ENCODE data around the gene TFF3.

Gene TFF3

DNA sequence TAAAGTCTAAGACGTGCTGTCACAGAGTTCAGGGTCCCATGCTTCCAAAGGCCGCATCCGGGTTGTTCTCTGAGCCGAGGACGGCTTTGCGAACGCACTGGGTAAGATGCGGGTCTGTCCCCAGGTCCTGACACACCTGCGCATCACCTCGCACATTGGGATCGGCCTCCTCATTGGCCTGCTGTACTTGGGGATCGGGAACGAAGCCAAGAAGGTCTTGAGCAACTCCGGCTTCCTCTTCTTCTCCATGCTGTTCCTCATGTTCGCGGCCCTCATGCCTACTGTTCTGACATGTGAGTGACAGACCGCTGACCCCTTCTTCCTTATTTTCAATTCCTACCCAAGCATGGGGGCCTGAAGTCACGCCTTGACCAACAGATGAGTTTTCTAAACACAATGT, 25.3 kb downstream of the TFF3 start:
- peak; percentile 28 for DNase-seq (ENCODE audit: low spot score)

- no peak for DNase-seq (ENCODE audit: low spot score)
These were observed 26.2 kb downstream of the TFF3 start for GRCh38 chr21:42288962-42289361.

DNA sequence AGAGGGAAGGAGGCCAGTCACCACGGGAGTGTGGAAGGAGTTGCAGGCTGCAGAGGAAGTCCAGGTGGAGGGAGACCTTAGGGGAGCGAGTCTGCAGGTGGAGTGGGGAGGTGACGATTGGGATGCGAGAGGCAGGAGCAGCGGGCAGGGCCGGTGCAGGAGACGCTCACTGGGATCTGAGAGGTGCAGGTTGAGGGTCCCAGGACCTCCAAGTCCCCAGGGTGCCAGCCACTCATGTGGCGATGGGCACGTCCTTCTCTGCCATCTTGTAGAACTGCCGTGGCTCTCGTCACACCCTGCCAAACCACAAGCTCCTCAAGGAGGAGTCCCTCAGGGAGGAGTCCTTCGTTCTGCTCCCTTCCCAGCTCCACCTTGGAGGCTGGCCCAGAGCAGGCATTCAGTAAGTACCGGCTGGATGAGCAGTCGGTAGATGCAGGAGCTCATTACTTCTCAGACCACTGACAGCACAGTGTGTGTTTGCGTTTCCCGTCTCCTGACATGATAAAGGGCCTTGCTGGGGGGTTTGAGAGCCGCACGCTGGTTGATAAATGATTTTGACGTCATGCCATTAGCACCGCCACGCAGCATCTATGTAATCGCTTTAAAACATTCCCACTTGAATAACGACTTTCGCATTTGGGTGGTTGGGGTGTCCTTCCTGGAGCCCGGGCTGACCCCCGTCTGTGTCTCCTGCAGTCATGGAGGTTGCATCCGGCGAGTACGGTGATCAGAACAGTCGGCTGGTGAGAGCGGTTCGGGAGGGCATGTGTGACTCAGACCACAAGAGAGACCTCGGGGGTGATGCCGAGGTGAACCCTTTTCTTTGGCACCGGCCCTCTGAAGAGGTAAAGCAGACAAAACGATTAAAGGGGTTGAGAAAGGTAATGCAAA, 27.8 kb downstream of the TFF3 start:
- no peak for DNase-seq (ENCODE audit: low spot score)

- no peak for DNase-seq (ENCODE audit: low spot score)
These were observed 28.8 kb downstream of the TFF3 start for GRCh38 chr21:42286416-42286815.

GRCh38 chr21:42285569-42286245, 29.5 kb downstream of the TFF3 start:
- DNase-seq (ENCODE audit: low spot score) = no peak

DNA sequence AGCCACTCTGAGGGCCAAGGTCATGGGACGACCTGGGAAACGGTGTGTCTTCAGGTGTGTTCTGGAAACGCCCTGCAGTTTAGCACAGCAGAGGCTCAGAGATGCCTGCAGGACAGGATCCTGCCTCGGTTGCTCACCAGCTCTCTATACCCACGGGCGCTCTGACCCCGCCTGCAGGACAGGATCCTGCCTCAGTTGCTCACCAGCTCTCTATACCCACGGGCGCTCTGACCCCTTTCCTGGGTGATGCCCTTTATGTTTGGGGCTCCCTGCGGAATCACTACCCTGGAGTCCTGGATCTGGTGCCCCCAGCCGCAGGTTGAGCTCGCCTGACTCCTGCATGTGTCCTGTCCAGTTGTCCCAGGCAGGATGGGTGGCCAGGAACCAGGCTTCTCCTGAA, 32.5 kb downstream of the TFF3 start:
- DNase-seq (ENCODE audit: low spot score) = no peak

DNA sequence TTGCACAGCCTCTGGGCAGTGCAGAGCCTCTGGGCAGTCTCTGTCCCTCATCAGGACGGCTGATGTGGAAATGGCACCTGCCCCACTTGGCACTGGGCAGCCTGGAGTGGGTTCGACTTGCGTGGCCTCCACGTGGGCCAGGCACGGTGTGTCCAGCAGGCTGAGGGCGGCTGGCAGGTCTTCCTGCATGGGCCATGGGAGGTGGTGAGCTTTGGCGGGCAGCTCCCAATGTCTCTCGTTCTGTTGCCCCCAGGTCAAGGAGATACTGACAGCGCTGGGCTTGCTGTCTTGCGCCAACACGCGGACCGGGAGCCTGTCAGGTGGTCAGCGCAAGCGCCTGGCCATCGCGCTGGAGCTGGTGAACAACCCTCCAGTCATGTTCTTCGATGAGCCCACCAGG, 33.2 kb downstream of the TFF3 start:
- no peak for DNase-seq (ENCODE audit: low spot score)

- DNase-seq (ENCODE audit: low spot score) = no peak
These were observed 34.0 kb downstream of the TFF3 start for GRCh38 chr21:42281181-42281680.

- no peak for DNase-seq (ENCODE audit: low spot score)
These were observed 34.6 kb downstream of the TFF3 start for GRCh38 chr21:42280356-42281180.

DNA sequence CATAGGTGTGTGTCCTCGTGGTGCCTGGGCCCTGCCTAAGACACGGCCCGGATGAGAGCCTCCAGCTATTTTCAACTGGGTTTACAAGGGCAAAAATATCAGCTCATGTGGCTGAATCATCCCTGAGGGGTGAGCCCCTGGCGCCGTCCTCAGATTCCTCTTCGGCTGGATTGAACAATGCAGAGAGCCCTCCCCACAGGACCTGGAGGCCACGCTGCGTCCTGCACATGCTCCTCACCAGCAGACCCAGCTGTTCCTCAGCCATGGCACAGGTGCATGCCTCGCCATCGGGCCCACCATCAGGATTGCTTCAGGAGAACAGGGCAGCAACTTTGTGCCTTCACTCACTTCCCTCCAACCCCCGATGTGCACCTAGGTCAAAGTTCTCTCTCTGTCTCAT, 35.3 kb downstream of the TFF3 start:
- no peak for DNase-seq (ENCODE audit: low spot score)

DNA sequence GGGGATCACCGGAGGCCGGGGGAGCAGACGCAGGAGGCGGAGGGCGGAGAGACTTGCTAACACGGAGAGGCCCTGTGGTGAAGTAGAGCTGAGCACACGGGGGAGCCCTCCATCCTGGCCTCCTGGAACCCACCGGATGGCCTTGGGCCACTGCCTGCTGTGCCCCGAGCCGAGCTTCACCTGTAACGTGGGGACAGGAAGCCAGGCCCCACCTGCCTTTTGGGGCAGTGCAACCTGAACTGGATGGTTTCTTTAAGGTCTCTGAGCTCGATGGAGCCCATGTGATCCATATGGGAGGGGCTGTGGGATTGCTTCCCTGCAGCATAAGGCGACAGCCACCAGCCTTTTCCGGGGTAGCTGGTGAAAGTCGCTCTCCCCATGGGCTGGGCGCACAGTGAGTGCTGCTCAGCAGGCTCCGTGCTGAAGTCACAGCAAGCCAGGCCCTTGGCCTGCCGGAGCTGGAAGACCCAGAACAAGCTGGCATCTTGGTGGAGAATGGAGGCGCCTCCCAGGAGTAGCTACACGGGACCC, 35.8 kb downstream of the TFF3 start:
- DNase-seq (ENCODE audit: low spot score) = no peak

GRCh38 chr21:42278451-42279149, 36.6 kb downstream of the TFF3 start:
- DNase-seq (ENCODE audit: low spot score) = no peak

DNA sequence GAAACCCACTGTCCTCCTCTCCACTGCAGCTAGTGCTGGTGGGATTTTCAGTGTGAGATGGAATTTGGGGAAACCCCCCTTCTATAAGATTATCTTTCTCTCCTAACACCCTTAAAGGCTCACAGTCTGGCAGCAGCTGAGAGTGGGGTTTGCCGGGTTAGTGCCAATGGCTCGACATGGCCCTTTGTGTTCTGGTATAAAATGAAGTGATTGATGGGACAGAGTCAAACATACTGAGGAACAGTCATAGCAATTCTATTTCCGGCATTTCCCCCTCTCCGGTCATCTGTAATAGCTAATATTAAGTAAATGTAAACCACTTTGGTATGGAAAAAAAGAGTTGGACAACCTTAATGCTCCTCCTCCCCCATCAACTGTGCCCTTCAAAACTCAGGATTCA, 37.6 kb downstream of the TFF3 start:
- no peak for DNase-seq (ENCODE audit: low spot score)

DNA sequence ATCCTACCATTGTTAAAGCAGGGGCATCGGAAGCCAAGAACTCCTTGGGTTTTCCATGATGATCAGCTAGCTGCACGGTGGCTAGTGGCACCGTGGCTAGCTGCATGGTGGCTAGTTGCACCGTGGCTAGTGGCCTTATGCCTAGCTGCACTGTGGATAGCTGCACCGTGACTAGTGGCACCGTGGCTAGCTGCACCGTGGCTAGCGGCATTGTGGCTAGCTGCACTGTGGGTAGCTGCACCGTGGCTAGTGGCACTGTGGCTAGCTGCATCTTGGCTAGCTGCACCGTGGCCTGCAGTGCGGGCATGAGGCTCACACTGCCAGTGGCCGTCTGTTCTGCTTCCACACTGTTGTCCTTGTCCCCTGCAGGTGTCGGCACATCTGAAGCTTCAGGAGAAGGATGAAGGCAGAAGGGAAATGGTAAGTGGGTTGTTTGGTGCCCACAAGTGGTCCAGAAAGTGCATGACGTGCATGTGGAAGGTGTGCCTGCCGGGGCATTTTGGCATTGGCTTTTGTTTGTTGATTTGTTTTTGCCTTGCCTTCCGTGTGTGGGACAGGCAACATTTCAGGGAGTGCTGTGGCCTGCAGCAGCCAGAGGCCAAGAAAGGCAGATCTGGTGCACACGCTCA, 38.6 kb downstream of the TFF3 start:
- no peak for DNase-seq (ENCODE audit: low spot score)

- DNase-seq (ENCODE audit: low spot score) = no peak
These were observed 39.1 kb downstream of the TFF3 start for GRCh38 chr21:42276076-42276475.

DNA sequence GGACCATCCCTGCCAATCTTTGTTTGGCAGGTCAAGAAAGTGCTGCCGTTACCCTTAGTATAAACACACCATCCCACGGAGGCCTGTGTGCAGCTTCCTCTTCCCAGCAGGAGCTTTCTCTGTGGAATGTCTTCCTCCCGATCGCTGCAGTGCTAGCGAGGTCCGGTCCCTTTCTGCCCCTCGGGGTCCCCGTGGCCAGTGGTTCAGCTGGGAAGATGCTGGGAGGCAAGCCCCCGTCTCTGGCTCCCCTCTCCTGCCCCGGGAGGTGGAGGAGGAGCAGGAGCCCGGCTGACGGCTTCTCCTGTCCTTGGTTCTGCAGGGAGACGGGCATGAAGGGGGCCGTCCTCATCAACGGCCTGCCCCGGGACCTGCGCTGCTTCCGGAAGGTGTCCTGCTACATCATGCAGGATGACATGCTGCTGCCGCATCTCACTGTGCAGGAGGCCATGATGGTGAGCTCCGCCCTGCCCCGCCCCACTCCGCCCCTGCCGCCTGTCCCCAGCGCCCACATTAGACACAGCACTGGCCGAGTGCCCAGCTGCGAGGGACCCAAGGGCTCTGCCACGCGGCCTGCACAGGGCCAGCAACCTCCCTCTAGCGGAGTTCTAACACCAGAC, 42.1 kb downstream of the TFF3 start:
- no peak for DNase-seq (ENCODE audit: low spot score)

DNA sequence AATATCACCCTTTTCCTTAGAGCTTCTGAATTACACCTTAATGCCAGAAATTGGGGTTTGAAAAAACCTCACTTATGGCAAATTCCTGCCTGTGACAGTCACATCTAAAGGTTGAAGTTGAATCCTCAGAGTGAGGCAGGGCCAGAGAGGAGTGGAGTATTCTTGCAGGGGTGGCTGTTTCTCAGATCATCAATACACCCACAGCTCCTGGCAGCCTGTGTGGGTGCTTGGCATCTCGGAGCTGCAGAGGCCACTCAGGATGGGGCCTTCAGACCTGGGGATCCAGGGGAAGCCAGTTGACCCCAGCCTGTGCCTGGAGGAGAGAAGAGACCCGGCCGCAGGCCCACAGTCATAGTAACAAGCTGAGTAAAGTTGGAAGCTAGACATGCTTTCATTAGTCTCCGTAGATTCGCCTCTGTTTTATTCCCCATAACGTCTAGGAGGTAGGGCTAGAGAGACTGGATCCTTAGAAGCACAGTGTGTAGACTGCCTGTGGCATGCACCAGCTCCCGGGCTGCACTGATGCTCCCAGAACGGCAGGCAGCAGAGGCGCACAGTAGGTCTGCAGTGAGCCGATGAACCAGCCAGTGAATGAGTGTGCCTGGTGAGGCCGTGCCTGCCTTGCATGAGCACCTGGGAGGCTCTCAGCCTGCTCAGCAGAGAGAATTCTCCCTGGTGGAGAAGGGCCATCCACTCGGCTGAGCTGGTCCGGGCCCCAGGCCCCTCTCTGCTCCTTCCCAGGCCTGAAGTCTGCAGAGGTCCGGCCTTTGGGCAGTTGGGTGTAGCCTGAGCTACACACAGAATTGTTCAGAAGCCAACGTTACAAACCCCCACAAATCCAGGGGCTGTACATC, 42.9 kb downstream of the TFF3 start:
- DNase-seq (ENCODE audit: low spot score) = no peak

DNA sequence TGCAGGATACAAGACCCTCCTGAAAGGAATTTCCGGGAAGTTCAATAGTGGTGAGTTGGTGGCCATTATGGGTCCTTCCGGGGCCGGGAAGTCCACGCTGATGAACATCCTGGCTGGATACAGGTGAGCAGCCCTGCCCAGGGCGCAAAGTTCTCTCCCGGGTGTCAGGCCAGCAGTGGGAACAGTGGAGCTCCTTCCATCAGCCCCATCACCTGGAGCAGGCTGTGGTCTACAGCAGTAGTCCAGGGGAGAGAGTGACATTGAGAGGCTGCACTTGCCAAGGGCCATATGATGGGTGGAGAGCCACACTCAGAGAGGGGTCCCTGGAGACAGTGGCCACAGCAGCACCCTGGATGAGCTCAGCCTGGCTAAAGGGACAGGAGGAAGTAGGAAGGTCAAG, 44.1 kb downstream of the TFF3 start:
- no peak for DNase-seq (ENCODE audit: low spot score)

- DNase-seq (ENCODE audit: low spot score) = no peak
These were observed 45.8 kb downstream of the TFF3 start for GRCh38 chr21:42269386-42269785.

All from putamen (tissue), 1 donor.